Panc1 (cell line): ENCODE data around the gene CT47A7. TPM values are rescaled to one million over a fixed set of nuclear protein-coding genes. Genes with fewer than 3 reads are reported as not detected.
"Not testable (repeated sequence)": the region's sequence is repeated elsewhere in the genome, so short reads cannot be mapped to it uniquely, and the experiment has no call there.

Experiments
- ATAC-seq: fragments of 200-7000 bp; cut with Tn5 transposase; 2 replicates; pipeline ENCODE4 v1.9.1; 2020; ENCODE audit warnings: mild to moderate bottlenecking, moderate library complexity
- Bru-seq: library from RNA; stranded (reverse); fragments of 400-500 nt; gene quantifications from one replicate; lab custom pipeline; 2021; lab: Mats Ljungman, UMichigan
- BruChase-seq, 2 experiments: library from RNA; stranded (reverse); fragments of 400-500 nt; gene quantifications; one replicate each; lab custom pipeline; 2021; lab: Mats Ljungman, UMichigan
- BruUV-seq: library from RNA; stranded (reverse); fragments of 400-500 nt; replicated peaks from 2 replicates; lab custom pipeline; 2021; lab: Mats Ljungman, UMichigan
- CTCF ChIA-PET: fragments of 300-600 bp; sonication (Branson Sonifier 250); formaldehyde crosslinking; loops from one replicate; lab custom pipeline; 2022; ENCODE audit warnings: antibody characterized with exemption; lab: Charles Lee
- POLR2A ChIA-PET: fragments of 300-600 bp; sonication (Branson Sonifier 250); formaldehyde crosslinking; loops from one replicate; lab custom pipeline; 2022; ENCODE audit warnings: antibody characterized with exemption; lab: Charles Lee
- DNase-seq: peaks from one replicate; pipeline ENCODE4 v3.0.0-alpha.2; 2010; ENCODE audit warnings: low read depth, low spot score
- H3K27ac ChIP-seq: 2 replicates; pipeline ENCODE4 v1.5.1; 2011; ENCODE audit warnings: mild to moderate bottlenecking, low read length, inconsistent platforms
- H3K27me3 ChIP-seq: fragments of 200-500 bp; sonication (Bioruptor generic); 2 replicates; pipeline ENCODE4 v1.6.0; 2014; ENCODE audit warnings: low read length, inconsistent platforms; ENCODE audit not compliant: control insufficient read depth, insufficient read depth
- H3K36me3 ChIP-seq: fragments of 200-500 bp; sonication (Bioruptor generic); 2 replicates; pipeline ENCODE4 v1.5.1; 2014; ENCODE audit warnings: inconsistent platforms, mild to moderate bottlenecking, low read length, moderate library complexity; ENCODE audit not compliant: control insufficient read depth, insufficient read depth
- H3K4me1 ChIP-seq: 2 replicates; pipeline ENCODE4 v1.5.1; 2011; ENCODE audit warnings: inconsistent platforms, mild to moderate bottlenecking, low read length, moderate library complexity; ENCODE audit not compliant: control insufficient read depth, insufficient read depth
- H3K4me3 ChIP-seq, 2 experiments: 2 replicates each; pipeline ENCODE4 v1.5.1; 2011 to 2012; ENCODE audit warnings: low read depth in 2 of 2, low read length in 2 of 2, mild to moderate bottlenecking in 2 of 2, inconsistent platforms in 1 of 2, moderate library complexity in 1 of 2
- H3K9me3 ChIP-seq: fragments of 200-500 bp; sonication (Bioruptor generic); 2 replicates; pipeline ENCODE4 v1.5.1; 2014; ENCODE audit warnings: low read depth, mild to moderate bottlenecking, inconsistent platforms, low read length, moderate library complexity; ENCODE audit not compliant: control insufficient read depth, insufficient read depth
- CTCF ChIP-seq: fragments of 450-650 bp; IDR thresholded peaks from 2 replicates; pipeline ENCODE4 v1.5.1; 2017; ENCODE audit warnings: mild to moderate bottlenecking
- POLR2AphosphoS5 ChIP-seq: IDR thresholded peaks from 2 replicates; pipeline ENCODE4 v1.6.1; 2012; ENCODE audit warnings: mild to moderate bottlenecking, low read depth, low read length, moderate library complexity
- REST ChIP-seq, 2 experiments: IDR thresholded peaks; 2 replicates each; pipeline ENCODE4 v1.6.1; 2011 to 2012; ENCODE audit warnings: low read depth in 2 of 2, control low read depth in 1 of 2, low read length in 1 of 2, mild to moderate bottlenecking in 1 of 2, moderate library complexity in 1 of 2; ENCODE audit not compliant: insufficient read depth in 1 of 2
- SIN3A ChIP-seq: IDR thresholded peaks from 2 replicates; pipeline ENCODE4 v1.6.1; 2012; ENCODE audit warnings: low read depth, mild to moderate bottlenecking, low read length, moderate library complexity, borderline replicate concordance; ENCODE audit not compliant: insufficient read depth
- TCF7L2 ChIP-seq: IDR thresholded peaks from 2 replicates; pipeline ENCODE4 v1.6.1; 2011; ENCODE audit warnings: mild to moderate bottlenecking, low read depth, low read length, inconsistent platforms
- in situ Hi-C: cut with HindIII; loops from 2 replicates; pipeline ENCODE4 v1.10.0; 2016; ENCODE audit warnings: low sequenced_read_pairs, low pct_unique_long_range_greater_than_20kb
- intact Hi-C: fragments of 100-400 bp; cut with micrococcal nuclease; formaldehyde crosslinking; loops from one replicate; pipeline ENCODE4 v1.10.0; 2022; ENCODE audit not compliant: unreplicated experiment
- long read RNA-seq: library from polyadenylated mRNA; unstranded; transcript quantifications from one replicate; pipeline ENCODE4 v2.0.0, GENCODE V29; 2021; ENCODE audit not compliant: unreplicated experiment
- polyA plus RNA-seq: library from polyadenylated mRNA; unstranded; fragments of >200 nt; gene quantifications from one replicate; pipeline ENCODE4 v1.2.1, GENCODE V29; 2012; ENCODE audit warnings: missing spikeins; ENCODE audit not compliant: insufficient read length
- total RNA-seq: library from RNA; stranded (reverse); gene quantifications from one replicate; pipeline ENCODE4 v1.2.1, GENCODE V29; 2021; ENCODE audit not compliant: unreplicated experiment

The CT47A7 gene
- total RNA-seq (not detected), Bru-seq, nascent RNA (not detected), BruChase-seq, experiment 1, labeled RNA remaining after a 2-hour chase (not detected), BruChase-seq, experiment 2, labeled RNA remaining after a 6-hour chase (not detected)
- not detected for polyA plus RNA-seq
- long read RNA-seq: 0 reads

- CTCF ChIA-PET, H3K4me3 ChIP-seq, intact Hi-C loops, H3K27ac ChIP-seq, in situ Hi-C loops, H3K4me1 ChIP-seq, H3K27me3 ChIP-seq, H3K36me3 ChIP-seq, ATAC-seq, POLR2A ChIA-PET, BruUV-seq, H3K9me3 ChIP-seq, DNase-seq: not testable (repeated sequence)
These were observed at the start of gene CT47A7 for GRCh38 chrX:120956500-120956899. Gene CT47A7, minus strand, starts transcription at chrX:120956600. Its CDS starts 255 bp downstream, at chrX:120956345.

- Histone ChIP-seq H3K4me1 (no peaks in the 10 kb centered on the region), H3K27ac (no peak overlapping the region), H3K27me3 (no peaks in the 10 kb centered on the region), H3K4me3 (no peak overlapping the region), H3K36me3 (no peaks in the 10 kb centered on the region), H3K9me3 (no peaks in the 10 kb centered on the region)
- no peak for DNase-seq
- TF ChIP-seq REST (IDR thresholded peaks at IDR 0.05; ENCODE audit: insufficient read depth in 1 of 2, low read depth in 2 of 2, low read length in 1 of 2) (no peak), CTCF (peak; percentile 42; the same call in 1 of the 2 replicates)
- CTCF ChIA-PET: no interaction called here
- POLR2A ChIA-PET: no interaction called here
- BruUV-seq: no TSS peak
- intact Hi-C loops (no loop called here), in situ Hi-C loops (no loop called here)
- ATAC-seq: no peak
These were observed 44.2 kb upstream of the CT47A7 start for GRCh38 chrX:121000589-121000988.

- Histone ChIP-seq H3K27ac (no peak overlapping the region), H3K9me3 (no peaks in the 10 kb centered on the region), H3K36me3 (no peaks in the 10 kb centered on the region), H3K4me3 (no peak overlapping the region), H3K4me1 (no peaks in the 10 kb centered on the region), H3K27me3 (no peaks in the 10 kb centered on the region)
- CTCF ChIA-PET: no interaction called here
- intact Hi-C loops: no loop called here
- ATAC-seq (no peak), DNase-seq (no peak)
- POLR2A ChIA-PET: no interaction called here
- TF ChIP-seq SIN3A: no peak
- TF ChIP-seq TCF7L2: no peak
- TF ChIP-seq POLR2AphosphoS5: no peak
- TF ChIP-seq CTCF: no peak
- TF ChIP-seq REST (IDR thresholded peaks at IDR 0.05; ENCODE audit: insufficient read depth in 1 of 2, low read depth in 2 of 2, low read length in 1 of 2): no peak
- no TSS peak for BruUV-seq
- in situ Hi-C loops: no loop called here
These were observed 43.0 kb upstream of the CT47A7 start for GRCh38 chrX:120999413-120999812.

- intact Hi-C loops, DNase-seq, POLR2A ChIA-PET, H3K4me1 ChIP-seq, in situ Hi-C loops, H3K36me3 ChIP-seq, ATAC-seq, H3K27ac ChIP-seq, CTCF ChIA-PET, H3K27me3 ChIP-seq, H3K4me3 ChIP-seq, H3K9me3 ChIP-seq, BruUV-seq: not testable (repeated sequence)
These were observed 29.3 kb upstream of the CT47A7 start, which contains the start of gene CT47A1 for GRCh38 chrX:120985660-120986059. Gene CT47A1, minus strand, starts transcription at chrX:120985760. Its CDS starts 231 bp downstream, at chrX:120985529.
